AG04450 (cell line): ENCODE results near the gene ABTB1. TPM values are rescaled to one million over a fixed set of nuclear protein-coding genes. Genes with fewer than 3 reads are reported as not detected.

Experiments used
- CTCF ChIA-PET: fragments of 300-600, 350-600 bp; formaldehyde crosslinking; extraction: SDS; loops from one replicate; lab custom pipeline; 2022; ENCODE audit warnings: antibody characterized with exemption, inconsistent platforms; lab: Charles Lee
- POLR2A ChIA-PET: fragments of 350-600 bp; formaldehyde crosslinking; extraction: SDS; loops from one replicate; lab custom pipeline; 2021; ENCODE audit warnings: antibody characterized with exemption, inconsistent platforms; lab: Yijun Ruan, JAX
- DNase-seq: peaks from one replicate; pipeline ENCODE4 v3.0.0-alpha.2; 2011; ENCODE audit warnings: low read depth, low spot score
- H3K27ac ChIP-seq: one replicate; pipeline ENCODE4 v1.5.1; 2012; ENCODE audit warnings: low read depth, low read length, control low read depth
- H3K27me3 ChIP-seq: one replicate; pipeline ENCODE4 v1.6.0; 2012; ENCODE audit warnings: low read length; ENCODE audit not compliant: control insufficient read depth, insufficient read depth
- H3K4me3 ChIP-seq: 2 replicates; pipeline ENCODE4 v1.5.1; 2011; ENCODE audit warnings: mild to moderate bottlenecking, low read depth, low read length, control low read depth
- H3K9me3 ChIP-seq: 2 replicates; pipeline ENCODE4 v1.5.1; 2012; ENCODE audit warnings: low read length; ENCODE audit not compliant: control insufficient read depth, insufficient read depth
- polyA plus RNA-seq: library from polyadenylated mRNA; depleted of rRNA; stranded (reverse); fragments of >200 nt; gene quantifications from 2 replicates; pipeline ENCODE4 v1.2.3, GENCODE V29; 2011
- TF ChIP-seq, protein P1 (sequence below): IDR thresholded peaks from 2 replicates; pipeline ENCODE4 v1.5.1; 2011; ENCODE audit warnings: low read depth, low read length, control low read depth, inconsistent platforms

The ABTB1 gene
- polyA plus RNA-seq, 1 experiment, result 15.5 TPM

- no peaks in the 10 kb centered on the region; the same call in 1 of the 2 replicates for H3K9me3 ChIP-seq
- H3K4me3 ChIP-seq, result no peak overlapping the region
- no peak overlapping the region for H3K27ac ChIP-seq
- DNase-seq, result no peak
- POLR2A ChIA-PET, result no interaction called here
- CTCF ChIA-PET, result interaction anchor here (1.6 to 2.0 kb wide), 3 partner anchors 40 to 129 kb away, joined by 4 to 11 read pairs (median 9); partner anchors contain the start of gene MGLL
- H3K27me3 ChIP-seq, result no peaks in the 10 kb centered on the region
- TF ChIP-seq, protein P1, sequence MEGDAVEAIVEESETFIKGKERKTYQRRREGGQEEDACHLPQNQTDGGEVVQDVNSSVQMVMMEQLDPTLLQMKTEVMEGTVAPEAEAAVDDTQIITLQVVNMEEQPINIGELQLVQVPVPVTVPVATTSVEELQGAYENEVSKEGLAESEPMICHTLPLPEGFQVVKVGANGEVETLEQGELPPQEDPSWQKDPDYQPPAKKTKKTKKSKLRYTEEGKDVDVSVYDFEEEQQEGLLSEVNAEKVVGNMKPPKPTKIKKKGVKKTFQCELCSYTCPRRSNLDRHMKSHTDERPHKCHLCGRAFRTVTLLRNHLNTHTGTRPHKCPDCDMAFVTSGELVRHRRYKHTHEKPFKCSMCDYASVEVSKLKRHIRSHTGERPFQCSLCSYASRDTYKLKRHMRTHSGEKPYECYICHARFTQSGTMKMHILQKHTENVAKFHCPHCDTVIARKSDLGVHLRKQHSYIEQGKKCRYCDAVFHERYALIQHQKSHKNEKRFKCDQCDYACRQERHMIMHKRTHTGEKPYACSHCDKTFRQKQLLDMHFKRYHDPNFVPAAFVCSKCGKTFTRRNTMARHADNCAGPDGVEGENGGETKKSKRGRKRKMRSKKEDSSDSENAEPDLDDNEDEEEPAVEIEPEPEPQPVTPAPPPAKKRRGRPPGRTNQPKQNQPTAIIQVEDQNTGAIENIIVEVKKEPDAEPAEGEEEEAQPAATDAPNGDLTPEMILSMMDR, result no peak
These were observed 19.2 kb downstream of the ABTB1 start for GRCh38 chr3:127691974-127692373.

DNA sequence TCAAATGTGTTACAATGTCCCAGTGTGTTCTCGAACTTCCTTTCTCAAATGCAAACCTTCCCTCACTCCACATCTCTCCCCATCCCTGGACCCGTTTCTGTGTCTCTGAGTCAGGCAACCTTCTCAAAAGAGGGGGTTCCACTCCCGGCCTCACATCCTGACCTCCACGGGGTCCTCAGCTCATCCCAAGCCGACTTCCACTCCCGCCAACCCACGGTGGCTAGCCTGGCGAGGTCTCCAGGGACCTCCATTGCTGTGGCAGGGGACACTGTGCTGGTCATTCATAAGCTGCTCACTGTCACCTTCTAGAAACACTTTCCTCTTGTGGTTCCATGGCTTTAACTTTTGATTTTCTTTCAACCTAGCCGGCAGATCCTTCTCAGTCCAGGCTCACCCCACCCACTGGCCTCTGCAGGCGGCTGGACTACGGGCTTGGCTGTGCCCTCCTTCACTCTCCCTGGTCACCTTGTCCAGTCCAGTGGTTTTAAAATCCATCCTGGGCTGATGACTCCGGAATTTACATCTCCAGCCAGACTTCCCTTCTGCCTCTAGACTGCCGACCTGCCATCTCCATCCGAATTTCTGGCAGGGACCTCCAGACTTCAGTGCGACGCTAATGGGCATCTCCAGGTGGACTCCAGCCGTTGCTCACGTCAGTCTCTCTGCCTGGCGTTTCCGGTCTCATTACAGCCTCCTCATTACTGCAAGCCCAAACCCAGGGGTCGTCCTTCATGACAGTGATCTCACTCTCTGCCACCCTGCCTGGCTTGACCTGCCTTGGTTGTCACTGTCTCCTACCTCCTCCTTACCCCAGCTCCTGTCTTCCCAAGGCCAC is 20.0 kb downstream of the ABTB1 start:
- H3K27me3 ChIP-seq, result no peaks in the 10 kb centered on the region
- POLR2A ChIA-PET, result no interaction called here
- TF ChIP-seq, protein P1, result no peak
- no peak overlapping the region for H3K4me3 ChIP-seq
- no peaks in the 10 kb centered on the region; the same call in 1 of the 2 replicates for H3K9me3 ChIP-seq
- no peak for DNase-seq
- peak overlapping the region; percentile 11 for H3K27ac ChIP-seq
- CTCF ChIA-PET, result interaction anchor here (2.0 kb wide), 1 partner anchor 128 kb away, joined by 11 read pairs; the partner anchor contains the start of gene MGLL

DNA sequence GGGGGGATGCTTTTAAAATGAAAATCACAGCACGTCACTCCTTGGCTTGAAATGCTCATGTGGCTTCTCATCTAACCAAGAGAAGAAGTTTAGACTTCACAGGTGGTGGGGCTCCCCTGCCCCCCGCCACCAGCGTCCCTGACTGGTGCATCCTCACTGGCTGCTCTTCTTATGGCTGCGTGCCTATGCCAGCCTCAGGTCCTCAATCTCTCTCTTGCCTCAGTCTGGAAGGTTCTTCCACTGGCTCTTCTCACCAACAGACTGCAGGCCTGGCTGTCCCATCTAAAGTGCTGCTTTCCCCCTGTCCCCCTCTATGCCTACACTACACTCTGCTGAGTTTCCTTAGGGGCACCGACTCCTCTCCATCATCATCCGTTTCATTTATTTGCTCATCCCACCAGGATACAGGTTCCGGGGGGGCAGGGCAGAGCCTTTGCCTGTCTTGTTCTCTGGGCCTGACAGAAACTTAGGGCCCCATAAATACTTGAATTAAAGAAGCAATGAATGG is 20.6 kb downstream of the ABTB1 start:
- POLR2A ChIA-PET, result no interaction called here
- CTCF ChIA-PET, result no interaction called here
- Histone ChIP-seq H3K27me3 (no peaks in the 10 kb centered on the region), H3K27ac (no peak overlapping the region), H3K4me3 (no peak overlapping the region), H3K9me3 (no peaks in the 10 kb centered on the region; the same call in 1 of the 2 replicates)
- TF ChIP-seq, protein P1, result no peak
- no peak for DNase-seq

DNA sequence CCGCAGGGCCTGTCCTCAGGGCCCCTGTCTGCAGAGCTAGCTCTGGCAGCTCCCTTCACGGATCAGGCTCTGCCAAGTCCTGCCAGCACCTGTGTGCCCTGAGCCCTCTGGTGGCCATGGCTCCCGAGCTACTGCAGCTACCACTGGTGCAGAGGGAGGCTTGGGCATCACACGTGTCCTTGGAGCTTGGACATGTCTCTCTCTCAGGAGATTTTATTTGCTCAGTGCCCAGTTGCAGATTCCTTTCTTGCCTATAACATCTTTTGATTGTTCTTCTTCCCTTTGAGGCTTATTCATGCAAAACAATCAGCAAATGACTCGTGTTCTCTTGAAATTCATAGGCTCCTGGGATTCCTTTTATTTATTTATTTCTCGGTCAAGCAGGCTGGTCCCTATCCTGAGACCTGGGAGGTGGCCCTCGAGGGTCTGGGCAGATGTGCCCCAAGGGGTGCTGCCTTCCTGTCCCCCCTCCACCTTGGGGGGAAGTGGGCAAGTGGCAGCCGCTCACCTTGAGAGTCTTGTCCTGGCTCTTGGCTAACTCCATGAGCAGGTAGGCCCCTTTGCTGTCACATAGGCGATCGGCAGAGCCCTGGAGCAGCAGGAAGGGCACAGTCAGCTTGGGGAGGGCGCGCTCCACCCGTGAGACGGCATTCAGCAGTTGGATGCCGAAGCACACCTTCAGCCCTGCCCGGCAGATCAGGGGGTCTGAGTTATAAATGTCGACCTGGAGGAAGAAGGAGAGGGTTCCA is 21.9 kb downstream of the ABTB1 start:
- ChIA-PET POLR2A (no interaction called here), CTCF (interaction anchor here (1.3 to 3.2 kb wide), 4 partner anchors 12 to 137 kb away, joined by 3 to 20 read pairs (median 10); no protein-coding TSS in a partner anchor)
- no peaks in the 10 kb centered on the region; the same call in 1 of the 2 replicates for H3K9me3 ChIP-seq
- H3K27me3 ChIP-seq, result no peaks in the 10 kb centered on the region
- H3K4me3 ChIP-seq, result no peak overlapping the region
- TF ChIP-seq, protein P1, result peak; percentile 23
- H3K27ac ChIP-seq, result no peak overlapping the region
- no peak for DNase-seq
